Measurements from ENCODE around the gene AIFM3. TPM values are rescaled to one million over a fixed set of nuclear protein-coding genes. Genes with fewer than 3 reads are reported as not detected.

AIFM3 gene
- total RNA-seq, 1 experiment from 2014 or later, result 9.7 TPM

DNA sequence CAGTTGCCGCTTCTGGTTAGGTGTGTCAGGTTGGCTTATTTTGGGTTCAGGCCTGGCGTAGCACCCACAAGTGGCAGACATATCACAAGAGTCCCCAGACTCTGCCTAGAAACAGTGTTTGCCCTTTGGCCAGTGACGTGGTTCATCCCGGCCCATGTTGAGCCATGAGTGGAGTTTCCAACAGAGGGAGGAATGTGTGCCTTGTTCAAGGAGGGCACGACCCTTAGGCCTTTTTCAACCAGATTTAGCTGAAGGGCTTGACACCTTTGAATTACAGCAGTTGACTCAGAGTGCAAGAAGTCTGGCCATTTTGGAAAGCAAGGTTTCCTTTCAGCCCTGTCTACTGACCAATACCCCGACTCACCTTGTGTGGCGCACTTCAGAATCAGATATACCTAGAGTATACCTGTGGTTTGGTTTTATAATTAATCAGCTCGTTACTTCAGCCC, 15.1 kb upstream of the AIFM3 start:
- no peak overlapping the region for H2AFZ ChIP-seq (ENCODE audit: low read depth, low read length, poor library complexity, severe bottlenecking)
- H3K27me3 ChIP-seq (ENCODE audit: insufficient read depth, low read length), result no peaks in the 10 kb centered on the region
- peaks cover 7 to 29% of the 10 kb centered on the region in 2 experiments for H3K4me1 ChIP-seq (ENCODE audit: control insufficient read depth in 1 of 2, insufficient read depth in 2 of 2, low read length in 2 of 2)
- no peak overlapping the region for H3K4me3 ChIP-seq (replicated peaks in 1 of 2; ENCODE audit: low read depth in 1 of 2, low read length in 2 of 2)
- H3K9ac ChIP-seq (ENCODE audit: low read length), result no peak overlapping the region
- intact Hi-C loops (cut with micrococcal nuclease), result no loop called here
- DNase-seq (ENCODE audit: low read depth, low spot score), result no peak
- BruUV-seq (replicated peaks), result no TSS peak
- ChIA-PET RAD21 (ENCODE audit: low non-redundant PET in 1 of 2, low total read pairs in 2 of 2, uncharacterized antibody in 2 of 2, unreplicated experiment in 2 of 2) (no interaction called here), POLR2A (no interaction called here), CTCF (no interaction called here)
- TF ChIP-seq YY1 (IDR thresholded peaks at IDR 0.05; ENCODE audit: extremely low read depth, insufficient replicate concordance, low read depth, low read length), result no peak
- no peak for TF ChIP-seq EZH2phosphoT487 (IDR thresholded peaks at IDR 0.05; ENCODE audit: borderline replicate concordance)
- TF ChIP-seq RAD21 (IDR thresholded peaks at IDR 0.05; ENCODE audit: low read depth), result no peak
- TF ChIP-seq CEBPB (IDR thresholded peaks at IDR 0.05; ENCODE audit: low read depth), result no peak
- TF ChIP-seq, protein P1, sequence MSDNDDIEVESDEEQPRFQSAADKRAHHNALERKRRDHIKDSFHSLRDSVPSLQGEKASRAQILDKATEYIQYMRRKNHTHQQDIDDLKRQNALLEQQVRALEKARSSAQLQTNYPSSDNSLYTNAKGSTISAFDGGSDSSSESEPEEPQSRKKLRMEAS (IDR thresholded peaks at IDR 0.05), result no peak
- TF ChIP-seq ZNF274 (IDR thresholded peaks at IDR 0.05; ENCODE audit: low read depth, low read length), result no peak
- no peak for TF ChIP-seq EZH2 (IDR thresholded peaks at IDR 0.05)
- TF ChIP-seq FOSL1 (IDR thresholded peaks at IDR 0.05; ENCODE audit: low read depth), result no peak
- H3K4me2 ChIP-seq (ENCODE audit: low read length), result no peak overlapping the region
- H4K20me1 ChIP-seq (ENCODE audit: insufficient read depth), result peaks cover 12% of the 10 kb centered on the region; the same call in 1 of the 2 replicates
- no peaks in the 10 kb centered on the region for H3K9me3 ChIP-seq (ENCODE audit: control insufficient read depth in 1 of 2, insufficient read depth in 1 of 2, low read depth in 1 of 2, low read length in 2 of 2)
- H3K9me2 ChIP-seq (ENCODE audit: insufficient read depth), result no peaks in the 10 kb centered on the region
- H3K27ac ChIP-seq (ENCODE audit: low read depth, low read length), result no peak overlapping the region
- ATAC-seq, result no peak
- peaks cover 76% of the 10 kb centered on the region for H3K79me2 ChIP-seq (ENCODE audit: insufficient read depth, low read length)
- H3K36me3 ChIP-seq (ENCODE audit: control insufficient read depth in 1 of 2, insufficient read depth in 2 of 2, low read length in 2 of 2), result peaks cover 25 to 43% of the 10 kb centered on the region in 2 experiments; a peak in 3 of 4 replicates

DNA sequence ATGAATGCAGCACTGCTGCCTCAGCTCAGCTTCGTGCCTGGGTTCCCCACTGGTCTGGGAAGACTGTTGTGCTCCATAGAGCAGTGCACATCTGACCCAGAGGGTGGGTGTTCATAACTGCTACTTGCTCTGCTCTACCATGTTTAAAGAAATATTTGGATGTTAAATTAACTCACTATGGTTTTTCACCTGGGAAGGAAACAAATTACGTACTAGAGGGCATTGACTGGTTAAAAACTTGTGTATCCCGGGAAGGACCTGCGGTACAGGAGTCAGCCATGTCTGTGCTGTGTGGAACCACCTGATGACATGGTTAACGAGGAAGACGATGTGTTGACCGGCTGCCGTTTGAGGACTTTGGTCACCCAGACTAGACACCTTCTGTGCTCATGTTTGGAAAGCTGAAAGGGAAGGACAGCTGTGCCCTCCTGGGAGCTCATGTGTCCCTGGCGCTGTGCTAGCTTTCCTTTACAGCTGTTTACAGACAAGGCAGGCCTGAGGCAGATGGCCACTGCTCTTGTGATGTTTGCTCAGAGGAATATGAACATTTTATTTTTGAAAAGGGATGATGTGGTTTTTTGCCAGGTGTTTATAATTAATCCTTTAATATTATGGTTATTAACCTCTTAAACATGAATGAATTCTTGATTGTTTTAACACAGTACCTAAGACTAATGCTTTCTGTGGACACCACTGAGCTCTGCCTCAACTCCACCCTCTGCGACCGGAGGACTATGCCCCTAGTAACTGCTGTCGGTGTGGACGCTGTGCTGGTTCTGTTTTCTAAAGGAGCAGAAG, 14.3 kb upstream of the AIFM3 start:
- H3K36me3 ChIP-seq (ENCODE audit: control insufficient read depth in 1 of 2, insufficient read depth in 2 of 2, low read length in 2 of 2), result peaks cover 25 to 43% of the 10 kb centered on the region in 2 experiments; a peak in 3 of 4 replicates
- no peak overlapping the region for H3K27ac ChIP-seq (ENCODE audit: low read depth, low read length)
- intact Hi-C loops (cut with micrococcal nuclease), result no loop called here
- peaks cover 7 to 30% of the 10 kb centered on the region in 2 experiments for H3K4me1 ChIP-seq (ENCODE audit: control insufficient read depth in 1 of 2, insufficient read depth in 2 of 2, low read length in 2 of 2)
- ChIA-PET CTCF (no interaction called here), POLR2A (no interaction called here), RAD21 (ENCODE audit: low non-redundant PET in 1 of 2, low total read pairs in 2 of 2, uncharacterized antibody in 2 of 2, unreplicated experiment in 2 of 2) (no interaction called here)
- no peaks in the 10 kb centered on the region for H3K27me3 ChIP-seq (ENCODE audit: insufficient read depth, low read length)
- no TSS peak for BruUV-seq (replicated peaks)
- H3K9me3 ChIP-seq (ENCODE audit: control insufficient read depth in 1 of 2, insufficient read depth in 1 of 2, low read depth in 1 of 2, low read length in 2 of 2), result no peaks in the 10 kb centered on the region
- H2AFZ ChIP-seq (ENCODE audit: low read depth, low read length, poor library complexity, severe bottlenecking), result no peak overlapping the region
- no peak overlapping the region for H3K9ac ChIP-seq (ENCODE audit: low read length)
- no peak for ATAC-seq
- no peak overlapping the region for H3K4me3 ChIP-seq (replicated peaks in 1 of 2; ENCODE audit: low read depth in 1 of 2, low read length in 2 of 2)
- H3K4me2 ChIP-seq (ENCODE audit: low read length), result no peak overlapping the region
- peaks cover 9% of the 10 kb centered on the region; the same call in 1 of the 2 replicates for H4K20me1 ChIP-seq (ENCODE audit: insufficient read depth)
- no peak for DNase-seq (ENCODE audit: low read depth, low spot score)
- no peaks in the 10 kb centered on the region for H3K9me2 ChIP-seq (ENCODE audit: insufficient read depth)
- H3K79me2 ChIP-seq (ENCODE audit: insufficient read depth, low read length), result peaks cover 72% of the 10 kb centered on the region
- TF ChIP-seq, protein P2, sequence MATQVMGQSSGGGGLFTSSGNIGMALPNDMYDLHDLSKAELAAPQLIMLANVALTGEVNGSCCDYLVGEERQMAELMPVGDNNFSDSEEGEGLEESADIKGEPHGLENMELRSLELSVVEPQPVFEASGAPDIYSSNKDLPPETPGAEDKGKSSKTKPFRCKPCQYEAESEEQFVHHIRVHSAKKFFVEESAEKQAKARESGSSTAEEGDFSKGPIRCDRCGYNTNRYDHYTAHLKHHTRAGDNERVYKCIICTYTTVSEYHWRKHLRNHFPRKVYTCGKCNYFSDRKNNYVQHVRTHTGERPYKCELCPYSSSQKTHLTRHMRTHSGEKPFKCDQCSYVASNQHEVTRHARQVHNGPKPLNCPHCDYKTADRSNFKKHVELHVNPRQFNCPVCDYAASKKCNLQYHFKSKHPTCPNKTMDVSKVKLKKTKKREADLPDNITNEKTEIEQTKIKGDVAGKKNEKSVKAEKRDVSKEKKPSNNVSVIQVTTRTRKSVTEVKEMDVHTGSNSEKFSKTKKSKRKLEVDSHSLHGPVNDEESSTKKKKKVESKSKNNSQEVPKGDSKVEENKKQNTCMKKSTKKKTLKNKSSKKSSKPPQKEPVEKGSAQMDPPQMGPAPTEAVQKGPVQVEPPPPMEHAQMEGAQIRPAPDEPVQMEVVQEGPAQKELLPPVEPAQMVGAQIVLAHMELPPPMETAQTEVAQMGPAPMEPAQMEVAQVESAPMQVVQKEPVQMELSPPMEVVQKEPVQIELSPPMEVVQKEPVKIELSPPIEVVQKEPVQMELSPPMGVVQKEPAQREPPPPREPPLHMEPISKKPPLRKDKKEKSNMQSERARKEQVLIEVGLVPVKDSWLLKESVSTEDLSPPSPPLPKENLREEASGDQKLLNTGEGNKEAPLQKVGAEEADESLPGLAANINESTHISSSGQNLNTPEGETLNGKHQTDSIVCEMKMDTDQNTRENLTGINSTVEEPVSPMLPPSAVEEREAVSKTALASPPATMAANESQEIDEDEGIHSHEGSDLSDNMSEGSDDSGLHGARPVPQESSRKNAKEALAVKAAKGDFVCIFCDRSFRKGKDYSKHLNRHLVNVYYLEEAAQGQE (IDR thresholded peaks at IDR 0.05; ENCODE audit: low read depth), result no peak
- no peak for TF ChIP-seq ZNF274 (IDR thresholded peaks at IDR 0.05; ENCODE audit: low read depth, low read length)
- TF ChIP-seq, protein P1 (IDR thresholded peaks at IDR 0.05), result no peak
- no peak for TF ChIP-seq EZH2phosphoT487 (IDR thresholded peaks at IDR 0.05; ENCODE audit: borderline replicate concordance)
- no peak for TF ChIP-seq SIN3A (IDR thresholded peaks at IDR 0.05; ENCODE audit: low read depth)
- TF ChIP-seq, protein P3, sequence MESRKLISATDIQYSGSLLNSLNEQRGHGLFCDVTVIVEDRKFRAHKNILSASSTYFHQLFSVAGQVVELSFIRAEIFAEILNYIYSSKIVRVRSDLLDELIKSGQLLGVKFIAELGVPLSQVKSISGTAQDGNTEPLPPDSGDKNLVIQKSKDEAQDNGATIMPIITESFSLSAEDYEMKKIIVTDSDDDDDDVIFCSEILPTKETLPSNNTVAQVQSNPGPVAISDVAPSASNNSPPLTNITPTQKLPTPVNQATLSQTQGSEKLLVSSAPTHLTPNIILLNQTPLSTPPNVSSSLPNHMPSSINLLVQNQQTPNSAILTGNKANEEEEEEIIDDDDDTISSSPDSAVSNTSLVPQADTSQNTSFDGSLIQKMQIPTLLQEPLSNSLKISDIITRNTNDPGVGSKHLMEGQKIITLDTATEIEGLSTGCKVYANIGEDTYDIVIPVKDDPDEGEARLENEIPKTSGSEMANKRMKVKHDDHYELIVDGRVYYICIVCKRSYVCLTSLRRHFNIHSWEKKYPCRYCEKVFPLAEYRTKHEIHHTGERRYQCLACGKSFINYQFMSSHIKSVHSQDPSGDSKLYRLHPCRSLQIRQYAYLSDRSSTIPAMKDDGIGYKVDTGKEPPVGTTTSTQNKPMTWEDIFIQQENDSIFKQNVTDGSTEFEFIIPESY (IDR thresholded peaks at IDR 0.05; ENCODE audit: extremely low read depth, insufficient replicate concordance, low read length), result no peak
- TF ChIP-seq TCF7L2 (IDR thresholded peaks at IDR 0.05; ENCODE audit: borderline replicate concordance, extremely low read depth, insufficient read depth, insufficient read length), result no peak
